Lower lobe of right lung (tissue), 2 donors: Measurements from ENCODE around the gene JAZF1. TPM values are rescaled to one million over a fixed set of nuclear protein-coding genes. Genes with fewer than 3 reads are reported as not detected.

Experiments used
- ATAC-seq, 2 donors: fragments of 200-7000 bp; cut with Tn5 transposase; one replicate each; pipeline ENCODE4 v1.9.1; 2020 to 2022; ENCODE audit warnings: mild to moderate bottlenecking in 2 of 2, moderate library complexity in 2 of 2
- DNase-seq: peaks from one replicate; pipeline ENCODE4 v3.0.0-alpha.2; 2020
- H3K27ac ChIP-seq: fragments of 200-600 bp; one replicate; pipeline ENCODE4 v1.8.0; 2022
- H3K27me3 ChIP-seq: fragments of 200-600 bp; one replicate; pipeline ENCODE4 v1.8.0; 2022; ENCODE audit warnings: low read depth
- H3K36me3 ChIP-seq: fragments of 200-600 bp; one replicate; pipeline ENCODE4 v1.8.0; 2022; ENCODE audit warnings: mild to moderate bottlenecking
- H3K4me1 ChIP-seq: fragments of 200-600 bp; one replicate; pipeline ENCODE4 v1.8.0; 2022
- H3K4me3 ChIP-seq: fragments of 200-600 bp; one replicate; pipeline ENCODE4 v1.8.0; 2022; ENCODE audit warnings: mild to moderate bottlenecking
- H3K9me3 ChIP-seq: fragments of 200-600 bp; one replicate; pipeline ENCODE4 v1.8.0; 2022
- CTCF ChIP-seq: fragments of 200-600 bp; IDR thresholded peaks from one replicate; pipeline ENCODE4 v1.8.0; 2022; ENCODE audit warnings: antibody characterized with exemption, mild to moderate bottlenecking
- intact Hi-C: fragments of 100-400 bp; cut with DNase I; formaldehyde crosslinking; loops from one replicate; pipeline ENCODE4 v1.11.0; 2022
- total RNA-seq: library from RNA; stranded (reverse); fragmentation: NEBNext Ultra II Directional; extraction: Animal tissue kit (Norgen Biotek cat#: 25700); gene quantifications from one replicate; pipeline ENCODE4 v1.2.1, GENCODE V29; 2021
- donor health status: DM: no; HTN: yes; CAD: no; lungs with severe emphysema.

Gene JAZF1
- total RNA-seq, 1 donor from 2014 or later, result 19.4 TPM

GRCh38 chr7:27972276-27972675, 208.3 kb downstream of the JAZF1 start:
- Histone ChIP-seq H3K4me3 (no peak overlapping the region), H3K27me3 (no peaks in the 10 kb centered on the region), H3K27ac (no peak overlapping the region), H3K4me1 (no peaks in the 10 kb centered on the region), H3K9me3 (no peaks in the 10 kb centered on the region), H3K36me3 (no peaks in the 10 kb centered on the region)
- TF ChIP-seq CTCF, result no peak
- intact Hi-C loops, result no loop called here
- DNase-seq (no peak), ATAC-seq (no peak)

GRCh38 chr7:27971171-27971812, 209.3 kb downstream of the JAZF1 start:
- ATAC-seq (no peak), DNase-seq (no peak)
- Histone ChIP-seq H3K9me3 (no peaks in the 10 kb centered on the region), H3K36me3 (no peaks in the 10 kb centered on the region), H3K4me1 (no peaks in the 10 kb centered on the region), H3K27ac (no peak overlapping the region), H3K4me3 (no peak overlapping the region), H3K27me3 (no peaks in the 10 kb centered on the region)
- intact Hi-C loops, result no loop called here
- TF ChIP-seq CTCF, result no peak

GRCh38 chr7:27970350-27970749, 210.2 kb downstream of the JAZF1 start:
- H3K9me3 ChIP-seq, result no peaks in the 10 kb centered on the region
- H3K4me3 ChIP-seq, result no peak overlapping the region
- H3K36me3 ChIP-seq, result no peaks in the 10 kb centered on the region
- H3K27ac ChIP-seq, result no peak overlapping the region
- DNase-seq, result no peak
- intact Hi-C loops, result no loop called here
- ATAC-seq, result no peak
- H3K4me1 ChIP-seq, result no peaks in the 10 kb centered on the region
- H3K27me3 ChIP-seq, result no peaks in the 10 kb centered on the region
- TF ChIP-seq CTCF, result no peak

- intact Hi-C loops, result no loop called here
- DNase-seq (no peak), ATAC-seq (no peak)
- Histone ChIP-seq H3K9me3 (no peaks in the 10 kb centered on the region), H3K27me3 (no peaks in the 10 kb centered on the region), H3K4me1 (no peaks in the 10 kb centered on the region), H3K4me3 (no peak overlapping the region), H3K36me3 (no peaks in the 10 kb centered on the region), H3K27ac (no peak overlapping the region)
- no peak for TF ChIP-seq CTCF
These were observed 211.2 kb downstream of the JAZF1 start for GRCh38 chr7:27969346-27969745.

DNA sequence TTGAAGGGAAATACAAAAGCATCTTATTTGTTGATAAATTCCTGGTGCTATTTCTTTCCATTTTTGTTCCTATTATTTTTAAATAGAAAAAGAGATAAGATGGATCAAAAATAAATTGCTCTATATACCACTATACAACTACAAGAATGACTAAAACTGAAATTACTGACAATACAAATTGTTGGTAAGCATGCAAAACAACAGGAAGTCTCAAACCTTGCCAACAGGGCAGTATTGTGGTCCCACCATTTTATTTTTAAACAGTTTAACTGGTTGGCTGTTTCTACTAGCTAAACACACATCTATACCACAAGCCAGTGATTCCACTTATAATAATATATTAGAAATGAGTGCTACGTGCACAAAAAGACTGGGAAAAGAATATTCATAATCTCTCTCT, 213.0 kb downstream of the JAZF1 start:
- H3K27me3 ChIP-seq, result no peaks in the 10 kb centered on the region
- no peaks in the 10 kb centered on the region for H3K36me3 ChIP-seq
- intact Hi-C loops, result no loop called here
- no peak for ATAC-seq
- no peak overlapping the region for H3K27ac ChIP-seq
- no peaks in the 10 kb centered on the region for H3K4me1 ChIP-seq
- DNase-seq, result no peak
- no peaks in the 10 kb centered on the region for H3K9me3 ChIP-seq
- no peak overlapping the region for H3K4me3 ChIP-seq
- no peak for TF ChIP-seq CTCF
